Muscle of leg (tissue), 11 donors: Measurements from ENCODE around the gene NEUROG1. TPM values are rescaled to one million over a fixed set of nuclear protein-coding genes. Genes with fewer than 3 reads are reported as not detected.
"Not testable (repeated sequence)": the region's sequence is repeated elsewhere in the genome, so short reads cannot be mapped to it uniquely, and the experiment has no call there.

Experiments used
- DNase-seq: peaks from one replicate; pipeline ENCODE4 v3.0.0; 2013
- H3K27ac ChIP-seq: one replicate; pipeline ENCODE4 v1.5.1; 2013; ENCODE audit warnings: mild to moderate bottlenecking, low read length, control low read depth
- H3K27me3 ChIP-seq: one replicate; pipeline ENCODE4 v1.6.1; 2013; ENCODE audit warnings: low read length; ENCODE audit not compliant: control insufficient read depth, insufficient read depth
- H3K36me3 ChIP-seq: one replicate; pipeline ENCODE4 v1.6.1; 2013; ENCODE audit warnings: low read length; ENCODE audit not compliant: control insufficient read depth, insufficient read depth
- H3K4me1 ChIP-seq: one replicate; pipeline ENCODE4 v1.6.1; 2013; ENCODE audit warnings: low read length; ENCODE audit not compliant: control insufficient read depth, insufficient read depth
- H3K4me3 ChIP-seq: one replicate; pipeline ENCODE4 v1.5.1; 2013; ENCODE audit warnings: low read length, control low read depth
- H3K9me3 ChIP-seq: replicated peaks from 2 replicates; pipeline ENCODE4 v1.6.1; 2013; ENCODE audit warnings: low read depth, low read length; ENCODE audit not compliant: control insufficient read depth
- WGBS: methylation state at CpG from one replicate; pipeline ENCODE4 v1.1.5; 2013; ENCODE audit warnings: missing lambda C conversion rate; ENCODE audit not compliant: insufficient coverage; 5-methylcytosine and 5-hydroxymethylcytosine counted together
- polyA plus RNA-seq, 8 donors: library from polyadenylated mRNA; unstranded; fragments of 120-200 nt; gene quantifications; one replicate each; pipeline versions ENCODE4 v1.2.1 to v1.2.3, GENCODE V29; 2013; ENCODE audit warnings: inconsistent platforms in 1 of 8, low replicate concordance in 1 of 8; ENCODE audit not compliant: insufficient read length in 8 of 8, insufficient read depth in 1 of 8
- total RNA-seq: library from RNA; stranded (reverse); fragments of 120-200 nt; gene quantifications from one replicate; pipeline ENCODE4 v1.2.4, GENCODE V29; 2013

Gene NEUROG1
- total and polyA plus RNA-seq, 9 donors = 0.10 TPM; not detected in 8

DNA sequence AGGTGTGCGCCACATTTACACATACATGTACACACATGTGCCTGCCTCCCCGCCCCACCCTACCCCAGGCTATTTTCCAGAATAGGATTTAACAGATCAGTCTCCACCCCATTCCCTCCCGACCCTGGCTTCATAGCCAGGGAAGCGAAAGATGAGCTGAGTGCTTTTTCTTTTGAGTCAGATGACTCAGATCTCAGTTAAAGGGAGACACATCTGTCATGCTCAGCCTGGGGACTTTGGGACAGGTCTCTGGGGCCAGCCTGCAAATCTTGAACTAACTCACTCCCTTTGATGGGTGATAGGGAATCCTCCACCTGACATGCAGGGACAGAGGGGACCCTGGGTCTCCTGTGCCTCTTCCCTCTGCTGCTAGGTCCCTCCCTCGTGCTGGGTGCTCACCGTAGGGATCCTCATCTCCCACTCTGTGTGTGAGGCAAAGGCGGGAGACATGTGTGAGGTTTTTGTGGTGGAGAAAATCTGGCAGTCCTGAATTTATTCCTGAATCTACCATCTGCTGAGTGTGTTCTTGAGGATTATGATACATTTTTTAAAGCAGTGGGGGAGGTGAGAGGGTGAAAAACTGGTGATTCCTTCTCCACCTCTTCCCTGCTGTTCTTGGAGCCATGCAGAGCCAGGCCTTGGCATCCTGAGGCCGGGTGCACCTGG lies 37.7 kb downstream of the NEUROG1 start:
- H3K27me3 ChIP-seq = peaks cover 40% of the 10 kb centered on the region
- no peaks in the 10 kb centered on the region for H3K36me3 ChIP-seq
- no peak overlapping the region for H3K4me3 ChIP-seq
- no peak for DNase-seq
- WGBS = 56% methylated on average over 2 of the region's 8 CpGs
- H3K4me1 ChIP-seq = no peaks in the 10 kb centered on the region
- no peaks in the 10 kb centered on the region for H3K9me3 ChIP-seq
- no peak overlapping the region for H3K27ac ChIP-seq

DNA sequence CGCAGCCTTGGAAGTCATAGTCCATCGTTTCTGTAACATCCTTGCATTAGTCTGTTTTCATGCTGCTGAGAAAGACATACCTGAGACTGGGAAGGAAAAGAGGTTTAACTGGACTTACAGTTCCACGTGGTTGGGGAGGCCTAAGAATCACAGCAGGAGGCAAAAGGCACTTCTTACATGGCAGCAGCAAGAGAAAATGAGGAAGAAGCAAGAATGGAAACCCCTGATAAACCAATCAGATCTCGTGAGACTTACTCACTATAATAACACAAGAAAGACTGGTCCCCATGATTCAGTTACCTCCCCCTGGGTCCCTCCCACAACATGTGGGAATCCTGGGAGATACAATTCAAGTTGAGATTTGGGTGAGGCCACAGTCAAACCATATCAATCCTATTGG lies 40.2 kb downstream of the NEUROG1 start:
- WGBS = 56% methylated on average over 3 of the region's 4 CpGs
- H3K4me1 ChIP-seq, H3K4me3 ChIP-seq, H3K36me3 ChIP-seq, DNase-seq, H3K27ac ChIP-seq, H3K9me3 ChIP-seq: not testable (repeated sequence)
- H3K27me3 ChIP-seq = peaks cover 60% of the 10 kb centered on the region

DNA sequence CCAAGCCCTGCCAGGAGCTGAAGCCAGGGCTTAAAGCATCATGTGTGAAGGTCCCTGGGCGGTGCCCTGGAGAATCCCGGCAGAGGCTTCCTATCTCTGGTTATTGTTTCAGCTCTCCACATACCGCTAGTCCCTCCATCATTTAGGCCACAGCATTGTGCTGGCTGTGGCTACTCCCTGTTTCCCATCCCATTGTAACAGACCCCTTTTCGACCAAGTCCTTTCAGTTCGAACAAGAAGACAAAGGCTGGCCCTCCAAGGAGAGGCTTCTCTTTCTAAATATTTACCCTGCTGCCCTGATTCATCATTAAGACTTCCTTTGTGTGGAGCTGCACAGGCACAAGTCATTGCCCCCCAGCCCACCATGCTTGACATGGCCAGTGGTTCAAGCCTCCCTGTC lies 41.6 kb downstream of the NEUROG1 start:
- no peak for DNase-seq
- H3K36me3 ChIP-seq = no peaks in the 10 kb centered on the region
- H3K27ac ChIP-seq = no peak overlapping the region
- H3K27me3 ChIP-seq = peaks cover 72% of the 10 kb centered on the region
- H3K4me3 ChIP-seq = no peak overlapping the region
- 84% methylated on average over 5 of the region's 5 CpGs for WGBS
- H3K9me3 ChIP-seq = no peaks in the 10 kb centered on the region
- peaks cover 15% of the 10 kb centered on the region for H3K4me1 ChIP-seq

DNA sequence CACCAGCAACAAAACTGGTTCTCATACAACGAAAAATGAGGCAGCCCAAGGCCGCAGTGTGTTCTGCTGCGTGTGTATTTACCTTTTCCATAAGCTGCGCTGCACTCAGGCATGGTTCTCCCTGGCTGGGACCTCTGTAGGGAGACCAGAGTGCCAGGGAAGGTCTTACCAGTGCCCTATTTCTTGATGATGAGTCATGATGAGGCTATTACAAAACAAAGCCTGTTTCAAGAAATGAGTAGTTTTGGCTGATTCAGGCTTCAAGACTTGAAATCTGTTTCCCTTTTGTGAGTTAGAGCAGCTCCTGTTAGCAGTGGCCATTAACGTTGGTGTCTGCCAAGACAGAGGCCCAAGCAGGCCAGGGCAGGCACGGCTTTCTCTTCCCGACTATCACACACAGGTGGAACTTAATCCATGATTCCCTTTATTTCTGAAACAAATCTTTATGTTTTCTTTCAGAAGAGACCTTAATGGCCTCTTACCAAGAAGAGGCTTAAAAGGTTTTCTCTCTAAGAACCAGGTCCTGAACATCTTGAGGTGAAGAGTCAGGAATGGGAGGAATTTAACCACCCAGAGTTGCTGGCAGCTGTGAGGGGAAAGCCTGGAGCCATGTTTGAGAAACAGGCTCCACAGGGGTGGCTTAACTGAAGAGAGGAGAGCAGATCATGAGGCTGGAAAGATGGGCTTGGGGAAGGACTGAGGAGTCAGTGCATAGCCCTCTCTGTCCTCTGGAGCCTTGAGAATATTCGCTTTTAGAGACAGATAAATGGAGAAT lies 42.2 kb downstream of the NEUROG1 start:
- Histone ChIP-seq H3K27me3 (peaks cover 75% of the 10 kb centered on the region), H3K36me3 (no peaks in the 10 kb centered on the region), H3K9me3 (no peaks in the 10 kb centered on the region), H3K4me3 (no peak overlapping the region), H3K27ac (no peak overlapping the region), H3K4me1 (peaks cover 21% of the 10 kb centered on the region)
- peak; percentile 57 for DNase-seq
- WGBS = 71% methylated on average over 7 of the region's 8 CpGs

DNA sequence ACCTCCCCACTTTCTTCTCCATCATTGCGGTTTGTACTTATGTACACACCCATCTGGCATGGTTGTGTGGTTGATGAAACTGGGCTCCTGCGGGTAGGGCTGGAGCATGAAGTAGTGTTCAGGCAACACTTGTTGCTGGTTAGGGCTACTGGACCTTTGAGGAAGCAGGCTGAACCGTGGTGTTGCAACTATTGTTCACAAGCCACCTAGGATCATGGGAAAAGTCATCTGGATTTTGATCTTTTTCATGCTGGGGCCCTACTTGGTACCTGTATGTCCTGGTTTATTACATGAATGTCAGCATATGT lies 43.5 kb downstream of the NEUROG1 start:
- H3K9me3 ChIP-seq = no peaks in the 10 kb centered on the region
- H3K27ac ChIP-seq = no peak overlapping the region
- H3K4me1 ChIP-seq = peaks cover 22% of the 10 kb centered on the region
- H3K27me3 ChIP-seq = peaks cover 81% of the 10 kb centered on the region
- no peak overlapping the region for H3K4me3 ChIP-seq
- no peaks in the 10 kb centered on the region for H3K36me3 ChIP-seq
- no peak for DNase-seq
- 41% methylated on average over 2 of the region's 3 CpGs for WGBS

DNA sequence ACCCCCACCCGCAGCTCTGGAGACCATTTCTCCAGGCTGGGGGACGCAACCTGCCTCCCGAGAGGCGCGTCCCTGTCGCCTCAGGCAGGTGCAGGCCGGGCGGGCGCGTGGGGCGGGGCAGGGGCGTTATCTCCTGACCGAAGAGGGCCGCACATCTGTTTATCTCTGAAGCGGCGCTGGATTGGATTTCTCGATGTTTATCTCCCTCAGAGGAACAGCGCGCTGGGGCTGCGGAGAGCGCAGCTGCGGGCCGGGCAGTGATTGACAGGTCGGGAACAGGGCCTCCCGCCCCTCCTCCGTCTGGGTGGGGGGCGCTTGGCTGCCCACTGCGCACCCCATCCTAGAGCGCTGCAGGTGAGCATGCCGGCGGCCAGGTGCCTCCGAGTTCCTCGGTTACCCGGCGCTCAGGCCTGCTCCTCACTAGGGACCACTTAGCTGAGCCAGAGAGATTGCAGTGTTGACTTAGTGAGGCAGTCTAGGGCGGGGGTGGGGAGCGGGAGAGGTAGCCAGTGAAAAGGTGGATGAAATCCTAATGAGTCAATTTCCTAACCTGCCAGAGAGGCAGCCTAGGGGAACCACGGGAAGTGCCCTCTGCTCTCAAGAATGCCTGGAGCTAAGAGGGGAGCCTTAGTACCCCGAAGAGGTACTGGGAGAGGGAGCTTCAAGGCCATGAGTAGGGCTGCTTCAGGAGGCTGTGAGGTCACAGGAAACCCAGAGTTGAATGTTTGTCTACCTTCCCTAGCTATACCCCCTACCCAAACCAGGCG lies 44.0 kb downstream of the NEUROG1 start:
- Histone ChIP-seq H3K9me3 (no peaks in the 10 kb centered on the region), H3K4me1 (peaks cover 22% of the 10 kb centered on the region), H3K27ac (no peak overlapping the region), H3K27me3 (peaks cover 81% of the 10 kb centered on the region), H3K4me3 (no peak overlapping the region), H3K36me3 (no peaks in the 10 kb centered on the region)
- no peak for DNase-seq
- 13% methylated on average over 38 of the region's 40 CpGs for WGBS

DNA sequence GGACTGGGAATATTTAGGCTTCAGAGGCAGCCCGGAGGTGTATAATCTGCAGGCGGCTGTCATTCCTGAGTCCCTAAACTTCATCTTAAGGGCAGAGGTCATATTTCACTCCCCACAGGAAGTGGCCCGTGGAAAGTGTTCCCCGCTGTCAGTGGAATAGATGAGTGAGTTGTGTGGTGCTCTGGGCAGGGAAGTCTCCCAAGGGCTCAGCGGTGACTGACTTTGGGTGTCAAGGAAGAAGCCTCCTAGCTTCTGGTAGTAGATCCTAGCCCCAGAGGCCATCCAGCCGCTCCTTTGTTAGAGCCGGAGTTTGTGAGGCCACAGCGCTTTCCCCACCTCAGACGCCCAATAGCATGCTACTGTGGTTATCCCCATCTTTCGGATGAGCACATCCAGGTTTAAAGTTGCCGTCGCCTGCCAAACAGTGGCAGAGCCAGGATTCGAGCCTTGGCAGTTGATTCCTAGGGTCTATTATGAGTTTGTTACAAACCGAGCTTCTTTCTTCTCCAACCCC lies 44.7 kb downstream of the NEUROG1 start:
- WGBS = 23% methylated on average over 6 of the region's 14 CpGs
- no peak for DNase-seq
- H3K27me3 ChIP-seq = peaks cover 85% of the 10 kb centered on the region

DNA sequence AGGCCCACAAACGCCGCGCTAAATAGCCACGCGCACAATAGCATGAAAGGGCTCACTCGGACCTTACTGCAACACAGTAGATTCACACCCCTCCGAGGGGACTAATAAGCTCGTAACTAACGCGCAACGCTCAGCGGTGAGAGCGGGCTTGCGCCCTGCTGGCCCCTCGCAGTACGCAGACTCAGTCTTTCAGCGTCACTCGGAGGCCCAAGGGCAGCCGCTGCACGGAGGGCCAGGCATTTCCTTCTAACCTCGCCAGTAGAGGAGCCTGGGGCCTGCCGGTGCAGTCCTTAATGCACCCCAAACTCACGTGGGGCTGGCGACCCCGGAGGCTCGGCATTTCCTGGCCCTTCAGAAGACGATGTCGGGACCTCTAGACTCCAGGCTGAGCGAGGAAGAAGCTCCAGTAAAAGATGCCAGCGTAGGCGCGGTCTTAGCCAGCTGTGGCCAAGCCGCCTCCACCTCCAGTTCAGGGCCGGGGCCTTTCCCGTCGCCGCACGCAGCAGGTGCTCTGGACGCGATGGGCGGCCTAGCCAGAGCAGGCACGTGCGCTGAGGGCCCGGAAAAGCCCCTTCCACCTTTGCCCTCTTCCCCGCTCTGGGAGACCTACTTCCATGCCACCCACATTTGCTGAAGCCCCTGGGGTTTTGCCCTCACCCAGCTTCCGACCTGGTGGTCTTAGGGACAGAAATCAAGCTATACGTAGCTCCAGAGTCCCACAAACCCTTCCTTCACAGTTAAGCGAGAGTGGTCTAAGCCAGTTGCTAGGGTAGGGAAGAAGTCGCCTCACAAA lies 45.3 kb downstream of the NEUROG1 start:
- 8% methylated on average over 43 of the region's 49 CpGs for WGBS
- peaks cover 22% of the 10 kb centered on the region for H3K4me1 ChIP-seq
- H3K36me3 ChIP-seq = no peaks in the 10 kb centered on the region
- H3K9me3 ChIP-seq = no peaks in the 10 kb centered on the region
- H3K4me3 ChIP-seq = peak overlapping the region; percentile 23
- H3K27me3 ChIP-seq = peaks cover 90% of the 10 kb centered on the region
- DNase-seq = no peak
- H3K27ac ChIP-seq = no peak overlapping the region

More for the DNA sequence above, 44.7 kb downstream of the NEUROG1 start:
- Histone ChIP-seq H3K27ac (no peak overlapping the region), H3K9me3 (no peaks in the 10 kb centered on the region), H3K36me3 (no peaks in the 10 kb centered on the region), H3K4me1 (peaks cover 22% of the 10 kb centered on the region), H3K4me3 (no peak overlapping the region)

DNA sequence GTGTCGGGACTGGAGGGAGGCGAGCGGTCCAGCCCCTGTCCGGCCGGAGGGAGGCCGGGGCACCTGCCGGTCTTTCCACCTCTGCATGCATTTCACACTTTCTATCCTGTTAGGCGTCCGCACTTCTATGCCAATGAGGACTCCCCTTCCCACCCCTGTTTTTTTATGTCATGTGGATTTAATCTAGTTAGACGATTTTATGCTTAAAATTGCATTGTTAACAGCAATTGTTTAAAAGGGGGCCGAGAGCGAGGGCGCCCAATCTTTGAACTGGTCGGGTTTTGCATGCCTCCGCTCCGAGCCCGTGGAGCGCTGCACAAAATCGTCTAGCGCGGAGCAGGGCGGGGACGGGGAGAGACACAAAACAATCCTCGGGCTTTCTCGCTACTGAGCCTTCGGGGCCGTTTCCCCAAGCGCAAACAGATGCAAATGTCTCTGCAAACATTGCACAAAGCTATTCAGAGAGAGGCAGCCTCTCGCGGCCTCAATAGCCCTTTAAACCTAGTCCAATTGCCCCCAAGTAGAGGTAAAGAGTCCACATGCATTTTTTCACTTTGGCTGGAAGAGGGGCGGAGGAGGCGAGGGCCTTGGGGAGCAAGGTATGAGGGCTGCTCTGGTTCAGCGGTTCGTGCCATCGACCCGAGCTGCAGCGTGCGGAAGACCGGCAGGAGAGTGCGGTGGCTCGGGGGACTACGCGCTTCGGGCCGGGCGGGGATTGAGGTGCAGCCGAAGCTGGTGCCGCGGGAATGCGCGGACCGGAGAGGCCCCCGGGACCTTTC lies 46.1 kb downstream of the NEUROG1 start:
- Histone ChIP-seq H3K36me3 (no peaks in the 10 kb centered on the region), H3K4me3 (peak overlapping the region; percentile 23), H3K9me3 (no peaks in the 10 kb centered on the region), H3K27me3 (peaks cover 90% of the 10 kb centered on the region), H3K4me1 (peaks cover 22% of the 10 kb centered on the region), H3K27ac (no peak overlapping the region)
- DNase-seq = no peak
- WGBS = 2% methylated on average over 44 of the region's 53 CpGs
